Measurements from ENCODE around the gene TNK2.
"Not testable (repeated sequence)": the region's sequence is repeated elsewhere in the genome, so short reads cannot be mapped to it uniquely, and the experiment has no call there.

The TNK2 gene

DNA sequence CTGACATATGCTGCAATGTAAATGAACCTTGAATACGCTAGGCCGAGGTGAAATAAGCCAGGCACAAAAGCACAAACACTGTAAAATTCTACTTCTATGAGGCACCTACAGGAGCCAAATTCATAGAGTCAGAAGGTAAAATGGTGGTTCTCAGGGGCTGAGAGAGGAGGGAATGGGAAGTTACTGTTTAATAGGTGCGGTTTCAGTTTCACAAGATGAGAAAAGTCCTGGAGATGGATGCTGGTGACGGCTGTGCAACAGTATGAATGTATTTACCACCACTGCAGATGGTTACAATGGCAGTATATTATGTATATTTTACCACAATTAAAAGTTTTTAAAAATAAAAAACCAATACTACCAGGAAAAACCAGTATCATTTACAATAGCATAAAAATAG is 4.0 kb downstream of the TNK2 start:
- Histone ChIP-seq H2AFZ (ENCODE audit: low read length) (no peak overlapping the region), H3F3A (ENCODE audit: insufficient read depth, low read length) (peaks cover 10% of the 10 kb centered on the region; the same call in 1 of the 2 replicates), H3K79me2 (ENCODE audit: insufficient read depth, low read length) (peaks cover 55% of the 10 kb centered on the region), H3K4me3 (ENCODE audit: low read depth, low read length, poor library complexity, severe bottlenecking) (peak overlapping the region; percentile 78), H3K9me2 (ENCODE audit: low read depth, low read length) (no peaks in the 10 kb centered on the region), H3K27me3 (ENCODE audit: insufficient read depth, low read length) (no peaks in the 10 kb centered on the region), H3K27ac (ENCODE audit: low read depth, low read length, poor library complexity, severe bottlenecking) (peak overlapping the region; percentile 96), H4K20me1 (ENCODE audit: insufficient read depth, low read length) (no peaks in the 10 kb centered on the region), H3K4me1 (ENCODE audit: insufficient read depth, low read length, severe bottlenecking) (peaks cover 87% of the 10 kb centered on the region), H3K4me2 (ENCODE audit: low read length) (peak overlapping the region; percentile 92), H3K9me3 (ENCODE audit: low read length) (no peaks in the 10 kb centered on the region), H3K9ac (ENCODE audit: low read length) (peak overlapping the region; percentile 36), H3K36me3 (ENCODE audit: insufficient read depth, low read length) (no peaks in the 10 kb centered on the region)
- TF ChIP-seq, protein P1, sequence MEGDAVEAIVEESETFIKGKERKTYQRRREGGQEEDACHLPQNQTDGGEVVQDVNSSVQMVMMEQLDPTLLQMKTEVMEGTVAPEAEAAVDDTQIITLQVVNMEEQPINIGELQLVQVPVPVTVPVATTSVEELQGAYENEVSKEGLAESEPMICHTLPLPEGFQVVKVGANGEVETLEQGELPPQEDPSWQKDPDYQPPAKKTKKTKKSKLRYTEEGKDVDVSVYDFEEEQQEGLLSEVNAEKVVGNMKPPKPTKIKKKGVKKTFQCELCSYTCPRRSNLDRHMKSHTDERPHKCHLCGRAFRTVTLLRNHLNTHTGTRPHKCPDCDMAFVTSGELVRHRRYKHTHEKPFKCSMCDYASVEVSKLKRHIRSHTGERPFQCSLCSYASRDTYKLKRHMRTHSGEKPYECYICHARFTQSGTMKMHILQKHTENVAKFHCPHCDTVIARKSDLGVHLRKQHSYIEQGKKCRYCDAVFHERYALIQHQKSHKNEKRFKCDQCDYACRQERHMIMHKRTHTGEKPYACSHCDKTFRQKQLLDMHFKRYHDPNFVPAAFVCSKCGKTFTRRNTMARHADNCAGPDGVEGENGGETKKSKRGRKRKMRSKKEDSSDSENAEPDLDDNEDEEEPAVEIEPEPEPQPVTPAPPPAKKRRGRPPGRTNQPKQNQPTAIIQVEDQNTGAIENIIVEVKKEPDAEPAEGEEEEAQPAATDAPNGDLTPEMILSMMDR (IDR thresholded peaks at IDR 0.05; ENCODE audit: low read length): no peak
- no peak for TF ChIP-seq EZH2 (IDR thresholded peaks at IDR 0.05; ENCODE audit: borderline replicate concordance, low read length)

DNA sequence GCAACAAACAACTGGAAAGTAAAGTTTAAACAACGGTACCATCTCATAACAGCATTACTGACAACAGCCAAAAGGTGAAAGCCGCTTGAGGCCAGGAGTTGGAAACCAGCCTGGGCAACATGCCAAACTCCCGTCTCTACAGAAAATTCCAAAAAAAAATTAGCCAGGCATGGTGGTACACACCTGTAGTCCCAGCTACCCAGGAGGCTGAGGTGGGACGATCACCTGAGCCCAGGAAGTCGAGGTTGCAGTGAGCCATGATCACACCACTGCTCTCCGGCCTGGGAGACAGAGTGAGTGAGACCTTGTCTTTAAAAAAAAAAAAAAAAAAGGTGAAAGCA is 4.4 kb downstream of the TNK2 start:
- Histone ChIP-seq H3K9me3 (ENCODE audit: low read length) (no peaks in the 10 kb centered on the region), H3K9ac (ENCODE audit: low read length) (peak overlapping the region; percentile 36), H3K27me3 (ENCODE audit: insufficient read depth, low read length) (no peaks in the 10 kb centered on the region), H3K4me1 (ENCODE audit: insufficient read depth, low read length, severe bottlenecking) (peaks cover 87% of the 10 kb centered on the region), H3K27ac (ENCODE audit: low read depth, low read length, poor library complexity, severe bottlenecking) (peak overlapping the region; percentile 96), H4K20me1 (ENCODE audit: insufficient read depth, low read length) (no peaks in the 10 kb centered on the region), H3K79me2 (ENCODE audit: insufficient read depth, low read length) (peaks cover 59% of the 10 kb centered on the region), H2AFZ (ENCODE audit: low read length) (no peak overlapping the region), H3K4me3 (ENCODE audit: low read depth, low read length, poor library complexity, severe bottlenecking) (peak overlapping the region; percentile 78), H3F3A (ENCODE audit: insufficient read depth, low read length) (peaks cover 10% of the 10 kb centered on the region; the same call in 1 of the 2 replicates), H3K9me2 (ENCODE audit: low read depth, low read length) (no peaks in the 10 kb centered on the region), H3K4me2 (ENCODE audit: low read length) (peak overlapping the region; percentile 92), H3K36me3 (ENCODE audit: insufficient read depth, low read length) (no peaks in the 10 kb centered on the region)
- TF ChIP-seq, protein P1 (IDR thresholded peaks at IDR 0.05; ENCODE audit: low read length): no peak
- TF ChIP-seq EZH2 (IDR thresholded peaks at IDR 0.05; ENCODE audit: borderline replicate concordance, low read length): no peak

- Histone ChIP-seq H3K79me2 (ENCODE audit: insufficient read depth, low read length) (peaks cover 59% of the 10 kb centered on the region), H3K4me1 (ENCODE audit: insufficient read depth, low read length, severe bottlenecking) (peaks cover 89% of the 10 kb centered on the region)
- H3K9me3 ChIP-seq (ENCODE audit: low read length); H4K20me1 ChIP-seq (ENCODE audit: insufficient read depth, low read length); H3K27me3 ChIP-seq (ENCODE audit: insufficient read depth, low read length); H3K4me3 ChIP-seq (ENCODE audit: low read depth, low read length, poor library complexity, severe bottlenecking); H3F3A ChIP-seq (ENCODE audit: insufficient read depth, low read length); H3K27ac ChIP-seq (ENCODE audit: low read depth, low read length, poor library complexity, severe bottlenecking); H3K4me2 ChIP-seq (ENCODE audit: low read length); H3K36me3 ChIP-seq (ENCODE audit: insufficient read depth, low read length); H2AFZ ChIP-seq (ENCODE audit: low read length); H3K9me2 ChIP-seq (ENCODE audit: low read depth, low read length); H3K9ac ChIP-seq (ENCODE audit: low read length): not testable (repeated sequence)
Observed at GRCh38 chr3:195902634-195903033, 5.7 kb downstream of the TNK2 start.

GRCh38 chr3:195901836-195902585 is 6.3 kb downstream of the TNK2 start:
- H3K27me3 ChIP-seq (ENCODE audit: insufficient read depth, low read length); H3K9ac ChIP-seq (ENCODE audit: low read length); H4K20me1 ChIP-seq (ENCODE audit: insufficient read depth, low read length); H3F3A ChIP-seq (ENCODE audit: insufficient read depth, low read length); H3K4me3 ChIP-seq (ENCODE audit: low read depth, low read length, poor library complexity, severe bottlenecking); H2AFZ ChIP-seq (ENCODE audit: low read length); H3K9me2 ChIP-seq (ENCODE audit: low read depth, low read length); H3K36me3 ChIP-seq (ENCODE audit: insufficient read depth, low read length); H3K9me3 ChIP-seq (ENCODE audit: low read length): not testable (repeated sequence)
- H3K4me2 ChIP-seq (ENCODE audit: low read length): peak overlapping the region; percentile 59; the same call in 1 of the 2 replicates
- peak overlapping the region; percentile 85 for H3K27ac ChIP-seq (ENCODE audit: low read depth, low read length, poor library complexity, severe bottlenecking)
- H3K4me1 ChIP-seq (ENCODE audit: insufficient read depth, low read length, severe bottlenecking): peaks cover 88% of the 10 kb centered on the region
- H3K79me2 ChIP-seq (ENCODE audit: insufficient read depth, low read length): peaks cover 59% of the 10 kb centered on the region
